GM15510 (cell line): ENCODE measurements around the gene KDM8.

Experiments
- POLR2A ChIP-seq: IDR thresholded peaks from 3 replicates; pipeline ENCODE4 v1.6.1; 2011; ENCODE audit warnings: borderline replicate concordance; ENCODE audit not compliant: insufficient read length; ENCODE audit errors: extremely low read depth

The KDM8 gene

DNA sequence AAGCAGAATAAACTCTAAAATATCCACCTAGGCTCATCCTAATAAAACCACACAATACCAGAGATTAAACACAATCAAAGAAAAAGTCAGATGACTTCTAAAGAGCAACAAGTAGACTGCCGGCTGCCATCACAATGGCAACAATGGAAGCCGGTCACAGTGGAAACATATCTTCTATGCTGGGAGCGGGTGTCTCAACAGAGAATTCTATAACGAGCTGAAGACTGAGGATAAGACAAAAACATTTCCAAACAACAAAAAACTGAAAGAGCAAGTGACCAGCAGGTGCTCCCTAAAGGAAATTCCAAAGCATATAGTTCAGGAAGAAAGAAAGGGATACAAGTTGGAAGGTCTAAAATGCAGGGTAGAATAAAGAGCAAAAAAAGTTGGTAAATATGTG is 56.4 kb downstream of the KDM8 start:
- TF ChIP-seq POLR2A, result no peak

DNA sequence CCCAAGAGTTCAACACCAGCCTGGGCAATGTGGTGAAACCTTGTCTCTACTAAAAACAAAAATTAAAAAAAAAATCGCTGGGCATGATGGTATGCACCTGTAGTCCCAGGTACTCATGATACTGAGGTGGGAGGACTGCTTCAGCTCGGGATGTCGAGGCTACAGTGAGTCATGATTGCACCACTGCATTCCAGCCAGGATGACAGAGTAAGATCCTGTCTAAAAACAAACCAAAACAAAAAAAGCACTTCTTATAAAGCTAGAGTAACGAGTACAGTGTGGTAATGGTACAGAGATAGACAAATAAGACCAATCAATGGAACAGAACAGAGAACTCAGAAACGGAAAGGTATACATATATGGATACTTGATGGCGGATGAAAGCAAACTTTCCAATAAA is 60.8 kb downstream of the KDM8 start:
- no peak for TF ChIP-seq POLR2A

DNA sequence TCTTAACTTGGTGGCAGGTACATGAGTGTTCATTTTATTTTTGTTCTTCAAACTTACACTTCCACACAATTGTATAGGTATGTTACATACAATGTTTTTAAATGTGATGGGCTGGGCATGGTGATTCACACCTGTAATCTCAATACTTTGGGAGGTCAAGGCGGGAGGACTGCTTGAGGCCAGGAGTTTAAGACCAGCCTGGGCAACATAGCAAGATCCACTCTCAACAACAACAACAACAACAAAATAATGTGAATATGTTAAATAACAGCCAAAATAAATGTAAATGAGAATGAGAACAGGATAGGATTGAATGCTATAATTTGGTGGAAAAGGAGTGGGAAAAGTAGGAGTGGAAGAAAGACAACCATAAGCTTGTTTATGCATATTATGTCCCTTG is 62.7 kb downstream of the KDM8 start:
- no peak for TF ChIP-seq POLR2A

DNA sequence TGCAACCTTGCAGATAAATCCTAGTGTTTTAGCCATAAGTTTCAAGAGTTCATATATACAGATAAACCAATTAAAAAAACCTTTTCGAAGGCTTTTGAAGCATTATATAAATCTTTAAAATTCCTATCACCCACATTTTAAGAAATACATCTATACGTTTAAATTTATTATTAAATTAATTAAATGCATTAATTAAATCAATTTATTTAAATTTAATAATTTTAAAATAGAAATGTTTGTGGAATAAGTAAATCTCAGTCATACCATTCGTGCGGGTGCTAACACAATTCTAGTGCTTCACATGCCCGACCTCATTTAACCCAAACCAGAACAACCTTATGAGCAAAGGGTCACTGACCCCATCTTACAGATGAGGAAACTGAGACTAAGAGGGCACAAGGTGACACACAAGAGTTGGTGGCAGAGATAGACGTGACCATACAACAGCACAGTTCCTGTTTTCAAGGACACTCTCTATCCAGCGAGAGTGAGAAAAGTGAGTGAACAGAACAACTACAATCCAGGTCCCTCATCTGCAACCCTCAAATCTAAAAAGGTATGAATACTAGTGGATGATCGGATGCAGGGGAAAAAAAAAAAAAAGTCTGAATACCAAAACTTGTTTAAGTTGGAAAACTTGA is 63.8 kb downstream of the KDM8 start:
- no peak for TF ChIP-seq POLR2A

DNA sequence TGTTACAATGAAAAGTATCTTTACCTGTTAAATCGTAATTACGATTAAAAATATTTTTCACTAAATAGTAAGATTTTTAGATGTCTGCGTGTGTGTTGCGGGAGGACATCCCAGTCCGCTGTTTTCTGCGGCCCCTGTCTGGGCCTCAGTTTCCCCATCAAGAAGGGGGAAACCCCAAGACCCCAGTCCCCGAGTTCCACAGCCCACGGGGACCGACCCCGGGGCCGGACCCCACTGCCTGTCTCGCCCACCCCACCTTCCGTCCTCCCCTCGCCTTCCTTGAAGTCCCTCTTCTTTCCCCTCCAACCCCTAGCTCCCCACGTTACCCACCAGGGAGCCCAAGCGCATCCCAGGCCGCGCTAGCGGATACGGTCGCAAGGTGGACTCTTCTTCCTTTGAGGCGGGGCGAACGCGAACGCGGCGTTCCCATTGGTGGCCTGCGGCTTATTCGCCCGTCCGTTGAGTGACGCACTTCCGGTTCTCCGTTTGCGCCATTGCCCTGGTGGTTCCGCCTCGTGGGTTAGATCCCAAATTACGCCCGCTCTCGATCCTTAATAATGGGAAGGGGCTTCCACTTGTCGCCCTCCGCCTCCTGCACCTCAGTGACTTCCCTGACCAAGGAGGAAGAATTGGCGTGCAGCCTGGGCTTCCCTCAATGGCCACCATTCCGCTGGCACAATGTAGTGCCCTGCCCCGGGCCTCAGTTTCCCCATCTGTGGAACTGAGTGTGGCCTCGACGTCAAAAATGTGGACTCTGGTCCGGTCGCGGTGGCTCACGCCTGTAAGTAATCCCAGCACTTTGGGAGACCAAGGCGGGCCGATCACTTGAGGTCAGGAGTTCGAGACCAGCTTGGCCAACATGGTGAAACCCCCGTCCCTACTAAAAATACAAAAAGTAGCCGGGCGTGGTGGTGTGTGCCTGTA is 65.3 kb downstream of the KDM8 start, which contains the start of gene NSMCE1:
TSS of gene NSMCE1 (minus strand) at position 397 of the 924 bp plus-strand sequence. CDS start 11,202 bp downstream, outside the sequence.
- TF ChIP-seq POLR2A, result peak; percentile 93

DNA sequence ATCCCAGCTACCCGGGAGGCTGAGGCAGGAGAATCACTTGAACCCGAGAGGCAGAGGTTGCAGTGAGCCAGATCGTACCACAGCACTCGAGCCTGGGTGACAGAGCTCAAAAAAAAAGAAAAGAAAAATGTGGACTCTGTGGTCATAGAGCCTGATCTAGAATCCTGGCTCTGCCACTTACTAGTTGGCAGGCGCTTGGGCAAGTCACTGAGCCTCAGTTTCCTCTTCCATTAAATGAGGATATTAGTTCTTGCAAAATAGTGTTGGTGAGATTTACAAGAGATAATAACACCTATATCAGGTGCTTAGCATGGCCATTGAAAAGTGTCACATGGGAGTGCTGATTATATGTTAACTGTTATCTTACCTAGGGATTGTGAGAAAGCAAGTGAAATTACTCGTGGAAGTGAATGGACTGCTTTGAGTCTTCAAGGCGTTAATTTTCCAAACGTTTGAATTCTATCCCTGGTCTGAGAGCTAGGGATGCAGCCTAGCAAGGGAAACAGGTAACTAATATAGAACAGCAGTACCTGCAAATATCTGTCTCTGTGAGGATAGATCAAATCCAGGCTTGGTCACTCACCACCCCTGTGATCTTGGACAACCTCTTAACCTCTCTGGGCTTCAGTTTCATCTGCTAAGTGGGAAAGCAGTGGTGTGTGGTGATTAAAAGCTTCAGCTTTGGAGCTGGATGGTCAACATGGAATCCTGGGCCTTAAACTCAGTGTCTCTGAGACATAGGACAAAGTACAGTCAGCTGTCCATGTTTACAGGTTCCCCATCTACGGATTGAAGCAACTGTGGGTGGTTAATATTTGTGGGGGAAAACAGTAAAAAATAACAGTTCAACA is 66.2 kb downstream of the KDM8 start:
- no peak for TF ChIP-seq POLR2A

DNA sequence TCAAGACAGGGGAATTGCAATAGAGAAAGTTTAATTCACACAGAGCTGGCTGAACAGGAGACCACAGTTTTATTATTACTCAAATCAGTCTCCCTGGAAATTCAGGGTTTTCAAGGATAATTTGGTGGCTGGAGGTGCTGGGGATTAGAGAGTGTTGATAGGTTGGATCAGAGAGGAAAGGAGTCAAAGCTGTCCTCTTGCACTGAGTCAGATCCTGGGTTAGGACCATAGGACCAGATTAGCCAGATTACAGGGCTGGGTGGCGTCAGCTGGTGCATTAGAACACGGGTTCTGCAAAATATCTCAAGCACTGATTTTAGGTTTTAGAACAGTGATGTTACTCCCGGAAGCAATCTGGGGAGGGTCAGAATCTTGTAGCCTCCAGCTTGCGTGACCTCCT is 67.0 kb downstream of the KDM8 start:
- TF ChIP-seq POLR2A, result no peak
